ENCODE results near the gene PTPRG. TPM values are rescaled to one million over a fixed set of nuclear protein-coding genes. Genes with fewer than 3 reads are reported as not detected.

PTPRG gene
- total RNA-seq, 1 experiment from 2014 or later: 32.1 TPM

DNA sequence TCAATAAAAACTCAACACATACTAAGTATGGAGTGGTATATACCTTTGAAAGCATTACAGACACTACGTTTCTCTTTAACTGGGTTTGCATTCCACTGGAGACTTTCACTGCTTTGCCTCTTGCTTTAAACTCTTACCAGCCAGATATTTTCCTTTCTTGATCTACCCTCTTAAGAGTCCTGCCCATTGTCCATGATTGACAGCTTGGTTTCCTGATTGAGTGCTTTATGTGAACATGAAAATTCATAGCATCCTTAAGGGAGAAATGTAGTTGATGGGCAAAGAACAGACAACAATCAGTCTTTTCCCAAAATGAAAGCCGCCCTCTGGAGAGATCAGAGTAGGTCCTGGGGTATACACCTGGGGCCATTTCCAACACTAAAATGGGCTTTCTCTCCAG lies 78.6 kb downstream of the PTPRG start:
- RAD21 ChIA-PET (ENCODE audit: low non-redundant PET in 1 of 2, low total read pairs in 2 of 2, uncharacterized antibody in 2 of 2, unreplicated experiment in 2 of 2): no interaction called here
- peaks cover 6% of the 10 kb centered on the region; the same call in 1 of the 2 replicates for H3K79me2 ChIP-seq (ENCODE audit: insufficient read depth, low read length)
- H3K9ac ChIP-seq (ENCODE audit: low read length): no peak overlapping the region
- H2AFZ ChIP-seq (ENCODE audit: low read depth, low read length, poor library complexity, severe bottlenecking): no peak overlapping the region
- ATAC-seq (no peak), DNase-seq (ENCODE audit: low read depth, low spot score) (no peak)
- no peaks in the 10 kb centered on the region for H3K36me3 ChIP-seq (ENCODE audit: control insufficient read depth in 1 of 2, insufficient read depth in 2 of 2, low read length in 2 of 2)
- H4K20me1 ChIP-seq (ENCODE audit: insufficient read depth): peaks cover 4% of the 10 kb centered on the region; the same call in 1 of the 2 replicates
- no peaks in the 10 kb centered on the region for H3K9me2 ChIP-seq (ENCODE audit: insufficient read depth)
- H3K4me1 ChIP-seq (ENCODE audit: control insufficient read depth in 1 of 2, insufficient read depth in 2 of 2, low read length in 2 of 2): peaks cover 0 to 6% of the 10 kb centered on the region in 2 experiments; a peak in 2 of 4 replicates
- no peak overlapping the region for H3K27ac ChIP-seq (ENCODE audit: low read depth, low read length)
- H3K9me3 ChIP-seq (ENCODE audit: control insufficient read depth in 1 of 2, insufficient read depth in 1 of 2, low read depth in 1 of 2, low read length in 2 of 2): no peaks in the 10 kb centered on the region
- CTCF ChIA-PET: no interaction called here
- POLR2A ChIA-PET: no interaction called here
- no TSS peak for BruUV-seq (replicated peaks)
- intact Hi-C loops (cut with micrococcal nuclease): no loop called here
- H3K4me3 ChIP-seq (replicated peaks in 1 of 2; ENCODE audit: low read depth in 1 of 2, low read length in 2 of 2): no peak overlapping the region
- TF ChIP-seq ZNF274 (IDR thresholded peaks at IDR 0.05; ENCODE audit: low read depth, low read length) (no peak), EZH2 (IDR thresholded peaks at IDR 0.05) (no peak), FOSL1 (IDR thresholded peaks at IDR 0.05; ENCODE audit: low read depth) (no peak), POLR2AphosphoS5 (IDR thresholded peaks at IDR 0.05; ENCODE audit: low read depth, low read length) (no peak), ELF1 (IDR thresholded peaks at IDR 0.05; ENCODE audit: borderline replicate concordance, low read depth) (no peak), POLR2A (IDR thresholded peaks at IDR 0.05; ENCODE audit: borderline replicate concordance, extremely low read depth, insufficient read depth, insufficient read length) (no peak), EGR1 (IDR thresholded peaks at IDR 0.05; ENCODE audit: low read depth) (no peak), RAD21 (IDR thresholded peaks at IDR 0.05; ENCODE audit: low read depth) (no peak), EZH2phosphoT487 (IDR thresholded peaks at IDR 0.05; ENCODE audit: borderline replicate concordance) (no peak), SIN3A (IDR thresholded peaks at IDR 0.05; ENCODE audit: low read depth) (no peak), YY1 (IDR thresholded peaks at IDR 0.05; ENCODE audit: extremely low read depth, insufficient replicate concordance, low read depth, low read length) (no peak), SP1 (IDR thresholded peaks at IDR 0.05; ENCODE audit: low read depth) (no peak), TCF7L2 (IDR thresholded peaks at IDR 0.05; ENCODE audit: borderline replicate concordance, extremely low read depth, insufficient read depth, insufficient read length) (no peak), CEBPB (IDR thresholded peaks at IDR 0.05; ENCODE audit: low read depth) (no peak), ZFX (IDR thresholded peaks at IDR 0.05) (no peak)
- TF ChIP-seq, protein P1, sequence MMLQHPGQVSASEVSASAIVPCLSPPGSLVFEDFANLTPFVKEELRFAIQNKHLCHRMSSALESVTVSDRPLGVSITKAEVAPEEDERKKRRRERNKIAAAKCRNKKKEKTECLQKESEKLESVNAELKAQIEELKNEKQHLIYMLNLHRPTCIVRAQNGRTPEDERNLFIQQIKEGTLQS (IDR thresholded peaks at IDR 0.05): no peak
- TF ChIP-seq, protein P2, sequence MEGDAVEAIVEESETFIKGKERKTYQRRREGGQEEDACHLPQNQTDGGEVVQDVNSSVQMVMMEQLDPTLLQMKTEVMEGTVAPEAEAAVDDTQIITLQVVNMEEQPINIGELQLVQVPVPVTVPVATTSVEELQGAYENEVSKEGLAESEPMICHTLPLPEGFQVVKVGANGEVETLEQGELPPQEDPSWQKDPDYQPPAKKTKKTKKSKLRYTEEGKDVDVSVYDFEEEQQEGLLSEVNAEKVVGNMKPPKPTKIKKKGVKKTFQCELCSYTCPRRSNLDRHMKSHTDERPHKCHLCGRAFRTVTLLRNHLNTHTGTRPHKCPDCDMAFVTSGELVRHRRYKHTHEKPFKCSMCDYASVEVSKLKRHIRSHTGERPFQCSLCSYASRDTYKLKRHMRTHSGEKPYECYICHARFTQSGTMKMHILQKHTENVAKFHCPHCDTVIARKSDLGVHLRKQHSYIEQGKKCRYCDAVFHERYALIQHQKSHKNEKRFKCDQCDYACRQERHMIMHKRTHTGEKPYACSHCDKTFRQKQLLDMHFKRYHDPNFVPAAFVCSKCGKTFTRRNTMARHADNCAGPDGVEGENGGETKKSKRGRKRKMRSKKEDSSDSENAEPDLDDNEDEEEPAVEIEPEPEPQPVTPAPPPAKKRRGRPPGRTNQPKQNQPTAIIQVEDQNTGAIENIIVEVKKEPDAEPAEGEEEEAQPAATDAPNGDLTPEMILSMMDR (IDR thresholded peaks at IDR 0.05 in 2 of 3, conservative IDR thresholded peaks at IDR 0.05 in 1 of 3; ENCODE audit: borderline replicate concordance in 1 of 3, insufficient read depth in 1 of 3, low read depth in 2 of 3, low read length in 2 of 3): no peak
- TF ChIP-seq, protein P3, sequence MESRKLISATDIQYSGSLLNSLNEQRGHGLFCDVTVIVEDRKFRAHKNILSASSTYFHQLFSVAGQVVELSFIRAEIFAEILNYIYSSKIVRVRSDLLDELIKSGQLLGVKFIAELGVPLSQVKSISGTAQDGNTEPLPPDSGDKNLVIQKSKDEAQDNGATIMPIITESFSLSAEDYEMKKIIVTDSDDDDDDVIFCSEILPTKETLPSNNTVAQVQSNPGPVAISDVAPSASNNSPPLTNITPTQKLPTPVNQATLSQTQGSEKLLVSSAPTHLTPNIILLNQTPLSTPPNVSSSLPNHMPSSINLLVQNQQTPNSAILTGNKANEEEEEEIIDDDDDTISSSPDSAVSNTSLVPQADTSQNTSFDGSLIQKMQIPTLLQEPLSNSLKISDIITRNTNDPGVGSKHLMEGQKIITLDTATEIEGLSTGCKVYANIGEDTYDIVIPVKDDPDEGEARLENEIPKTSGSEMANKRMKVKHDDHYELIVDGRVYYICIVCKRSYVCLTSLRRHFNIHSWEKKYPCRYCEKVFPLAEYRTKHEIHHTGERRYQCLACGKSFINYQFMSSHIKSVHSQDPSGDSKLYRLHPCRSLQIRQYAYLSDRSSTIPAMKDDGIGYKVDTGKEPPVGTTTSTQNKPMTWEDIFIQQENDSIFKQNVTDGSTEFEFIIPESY (IDR thresholded peaks at IDR 0.05; ENCODE audit: extremely low read depth, insufficient replicate concordance, low read length): no peak
- H3K27me3 ChIP-seq (ENCODE audit: insufficient read depth, low read length): no peaks in the 10 kb centered on the region
- H3K4me2 ChIP-seq (ENCODE audit: low read length): no peak overlapping the region
